ENCODE data around the gene DYRK3.

DNA sequence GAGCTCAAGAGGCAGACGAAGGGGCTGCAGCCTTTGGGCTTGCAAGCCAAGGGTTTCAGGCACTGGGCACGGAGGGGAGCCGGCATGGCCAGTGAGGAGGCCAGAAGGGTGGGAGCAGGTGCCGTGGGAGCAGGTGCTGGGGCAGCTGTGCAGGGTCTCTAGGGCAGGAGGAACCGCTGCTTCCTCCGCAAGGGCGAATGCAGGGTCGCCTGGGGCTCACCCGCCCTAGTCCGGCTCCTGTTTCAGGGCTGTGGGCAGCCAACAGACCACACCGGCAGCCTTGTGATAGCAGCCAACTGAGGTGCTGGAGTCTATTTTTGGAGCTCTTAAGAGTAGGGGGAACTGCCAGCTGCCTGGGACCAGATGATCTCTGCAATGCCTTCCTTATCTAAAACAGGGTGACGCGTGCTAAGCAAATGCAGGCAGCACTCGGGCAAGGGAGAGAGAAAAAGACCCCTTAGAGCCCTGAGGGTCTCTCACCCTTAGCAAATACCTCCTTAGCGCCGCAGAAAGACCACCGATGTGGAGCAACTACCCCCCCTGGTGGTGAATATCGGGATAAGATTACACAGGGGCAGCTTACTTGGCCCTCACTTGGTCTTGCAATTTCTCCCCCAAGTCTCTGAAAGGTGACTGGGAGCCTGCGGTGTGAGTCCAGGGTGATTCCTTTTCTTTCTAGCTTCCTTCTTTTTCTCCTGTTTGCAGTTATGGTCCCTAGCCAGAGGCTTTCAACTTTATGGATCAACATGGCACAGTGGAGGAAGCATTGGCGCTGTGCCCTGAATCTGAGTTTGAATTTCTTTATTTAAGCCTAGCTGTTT, 28.7 kb downstream of the DYRK3 start:
- TF ChIP-seq POLR2AphosphoS5 (IDR thresholded peaks at IDR 0.05; ENCODE audit: low read depth, low read length) (no peak), POLR2A (IDR thresholded peaks at IDR 0.05; ENCODE audit: low read depth, low read length) (no peak)
